GM19463 (cell line): Measurements from ENCODE around the gene LRP6.
"Not testable (repeated sequence)": the region's sequence is repeated elsewhere in the genome, so short reads cannot be mapped to it uniquely, and the experiment has no call there.

Experiments used
- ATAC-seq: cut with Tn5 transposase; IDR thresholded peaks from one replicate; pipeline ENCODE4 v1.9.1; 2021; ENCODE audit warnings: mild to moderate bottlenecking, moderate library complexity; ENCODE audit not compliant: unreplicated experiment

Gene LRP6

GRCh38 chr12:12266873-12267741 lies at the start of gene LRP6:
Gene LRP6, minus strand, starts transcription at chr12:12267044. Its CDS starts 309 bp downstream, at chr12:12266735.
- peak; percentile 89 for ATAC-seq

DNA sequence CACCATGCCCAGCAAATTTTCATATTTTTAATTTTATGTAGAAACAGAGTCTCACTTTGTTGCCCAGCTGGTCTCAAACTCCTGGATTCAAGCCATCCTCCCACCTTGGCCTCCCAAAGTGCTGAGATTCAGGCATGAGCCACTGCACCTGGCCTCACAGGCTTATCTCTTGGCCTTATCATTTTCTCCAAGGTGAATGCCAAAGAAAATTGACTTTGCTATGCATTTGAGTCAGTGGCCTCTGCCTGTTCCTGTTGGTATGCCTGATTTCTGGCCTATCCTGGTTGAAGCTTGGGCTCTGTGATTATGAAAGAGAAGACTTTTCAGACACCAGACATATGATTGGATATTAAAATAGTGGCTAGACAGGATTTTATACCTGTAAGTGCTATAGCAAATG lies 49.0 kb upstream of the LRP6 start:
- ATAC-seq: no peak

GRCh38 chr12:12310695-12311094 lies 43.9 kb upstream of the LRP6 start:
- ATAC-seq: not testable (repeated sequence)

GRCh38 chr12:12305568-12306300 lies 38.9 kb upstream of the LRP6 start:
- no peak for ATAC-seq

DNA sequence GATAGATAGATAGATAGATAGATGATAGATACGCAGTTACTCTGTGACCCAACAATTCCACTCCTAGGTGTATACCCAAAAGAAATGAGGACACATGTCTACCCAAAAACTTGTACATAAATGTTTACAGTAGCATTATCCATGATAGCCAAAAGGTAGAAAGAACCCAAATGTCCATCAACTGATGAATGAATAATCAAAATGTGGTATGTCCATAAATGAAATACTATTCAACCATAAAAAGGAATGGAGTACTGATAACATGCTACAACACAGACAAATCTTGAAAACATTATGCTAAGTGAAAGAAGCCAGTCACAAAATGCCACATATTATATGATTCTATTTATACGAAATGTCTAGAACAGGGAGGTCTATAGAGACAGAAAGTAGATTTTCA lies 36.1 kb upstream of the LRP6 start:
- no peak for ATAC-seq

GRCh38 chr12:12301122-12301521 lies 34.3 kb upstream of the LRP6 start:
- no peak for ATAC-seq

GRCh38 chr12:12297201-12297830 lies 30.5 kb upstream of the LRP6 start:
- no peak for ATAC-seq

DNA sequence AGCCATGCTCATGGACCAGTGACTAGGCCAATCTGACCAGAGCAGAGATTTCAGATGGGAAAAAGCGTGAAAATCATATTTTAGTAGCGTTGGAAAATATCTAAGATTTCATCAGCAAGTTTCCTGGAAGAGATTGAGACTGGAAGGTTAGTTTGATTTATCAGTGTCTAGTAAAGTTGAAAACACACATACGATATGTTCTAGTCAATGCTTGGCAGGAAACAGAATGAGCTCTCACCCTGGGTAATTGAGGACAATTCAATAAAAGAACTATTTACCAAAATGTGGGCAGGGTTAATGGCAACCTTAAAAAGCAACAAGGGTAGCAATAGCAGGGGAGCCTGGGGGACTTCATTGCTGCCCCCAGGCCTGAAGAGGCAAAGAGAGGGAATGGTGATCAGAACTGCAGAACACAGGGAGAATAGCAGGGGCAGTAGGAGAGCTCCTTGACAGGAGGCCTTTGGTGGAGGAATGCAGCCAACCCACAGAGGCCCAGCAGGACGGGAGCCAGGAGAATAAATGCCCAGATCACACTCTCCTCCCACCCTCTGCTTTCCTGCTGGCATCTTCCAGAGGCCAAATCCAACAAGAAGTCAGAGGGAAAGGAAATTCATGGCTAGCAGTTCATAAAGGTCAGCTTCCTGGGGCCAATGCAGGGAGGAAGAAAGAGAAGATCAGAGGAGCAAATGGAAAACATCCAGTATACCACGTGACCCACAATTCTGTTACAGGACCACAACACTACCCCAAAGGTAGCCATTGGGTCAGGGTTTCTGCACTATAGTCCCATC lies 27.6 kb upstream of the LRP6 start:
- no peak for ATAC-seq

- no peak for ATAC-seq
These were observed 23.4 kb upstream of the LRP6 start for GRCh38 chr12:12290206-12290605.

DNA sequence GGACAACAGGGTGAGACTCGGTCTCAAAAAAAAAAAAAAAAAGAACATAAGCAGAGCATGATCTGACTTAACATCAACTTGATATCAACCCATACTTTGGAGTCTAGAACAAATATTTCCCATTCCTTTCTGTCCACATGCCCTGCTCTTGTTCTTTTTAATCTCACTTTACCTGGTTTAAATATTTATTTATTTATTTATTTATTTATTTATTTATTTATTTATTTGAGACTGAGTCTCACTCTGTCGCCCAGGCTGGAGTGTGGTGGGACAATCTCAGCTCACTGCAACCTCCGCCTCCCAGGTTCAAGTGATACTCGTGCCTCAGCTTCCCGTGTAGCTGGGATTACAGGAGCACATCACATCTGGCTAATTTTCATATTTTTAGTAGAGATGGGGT lies 19.6 kb upstream of the LRP6 start:
- no peak for ATAC-seq

- ATAC-seq: no peak
These were observed 16.0 kb upstream of the LRP6 start for GRCh38 chr12:12282761-12283425.

DNA sequence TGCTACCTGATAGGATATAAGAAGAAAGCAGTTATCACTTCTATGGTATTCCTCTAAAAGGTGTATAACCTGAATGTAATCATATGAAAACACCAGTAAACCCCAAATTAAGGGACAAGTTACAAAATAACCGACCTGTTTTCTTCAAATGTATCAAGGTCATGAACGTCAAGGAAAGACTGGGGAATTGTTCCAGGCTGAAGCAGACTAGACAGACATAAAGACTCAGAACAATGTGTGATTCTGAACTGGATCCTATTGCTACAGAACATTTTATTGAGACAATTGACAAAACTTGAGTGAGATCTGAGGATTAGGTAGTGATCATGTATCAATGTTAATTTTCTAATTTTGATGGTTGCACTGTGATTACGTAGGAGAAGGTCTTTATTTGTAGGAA lies 15.4 kb upstream of the LRP6 start:
- no peak for ATAC-seq

DNA sequence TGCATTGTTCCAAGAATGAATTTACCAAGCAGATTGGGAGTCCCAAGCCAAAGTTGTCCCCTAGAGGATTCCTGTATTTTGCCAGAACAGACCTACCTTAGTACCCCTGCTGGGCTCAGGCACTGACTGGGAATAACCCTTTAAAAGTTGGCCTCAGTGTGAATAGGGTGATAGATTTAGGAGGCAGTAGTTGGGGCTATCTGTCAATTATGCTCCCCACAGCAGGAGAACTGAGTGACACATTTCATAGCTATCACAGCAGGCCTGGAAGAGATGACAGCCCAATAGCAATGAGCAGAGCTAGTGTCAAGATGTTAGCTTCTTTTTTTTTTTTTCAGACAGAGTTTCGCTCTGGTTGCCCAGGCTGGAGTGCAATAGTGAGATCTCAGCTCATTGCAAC lies 14.3 kb upstream of the LRP6 start:
- no peak for ATAC-seq

DNA sequence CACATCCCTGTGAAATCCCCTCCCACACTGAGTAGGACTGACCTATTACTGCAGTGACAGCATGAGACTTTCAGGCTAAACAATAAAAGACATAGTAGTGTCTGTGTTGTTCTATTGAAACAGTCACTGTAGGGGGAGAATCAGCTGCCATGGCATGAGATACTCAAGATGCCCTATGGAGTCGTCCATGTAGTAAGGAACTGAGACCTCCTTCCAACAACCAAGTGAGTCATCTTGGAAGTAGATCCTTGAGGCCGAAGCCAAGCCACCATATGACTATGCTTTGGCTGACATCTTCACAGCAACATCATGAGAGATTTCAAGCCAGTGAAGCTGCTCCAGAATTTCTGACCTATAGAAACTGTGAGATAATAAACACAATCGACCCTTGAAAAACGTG lies 12.1 kb upstream of the LRP6 start:
- no peak for ATAC-seq

DNA sequence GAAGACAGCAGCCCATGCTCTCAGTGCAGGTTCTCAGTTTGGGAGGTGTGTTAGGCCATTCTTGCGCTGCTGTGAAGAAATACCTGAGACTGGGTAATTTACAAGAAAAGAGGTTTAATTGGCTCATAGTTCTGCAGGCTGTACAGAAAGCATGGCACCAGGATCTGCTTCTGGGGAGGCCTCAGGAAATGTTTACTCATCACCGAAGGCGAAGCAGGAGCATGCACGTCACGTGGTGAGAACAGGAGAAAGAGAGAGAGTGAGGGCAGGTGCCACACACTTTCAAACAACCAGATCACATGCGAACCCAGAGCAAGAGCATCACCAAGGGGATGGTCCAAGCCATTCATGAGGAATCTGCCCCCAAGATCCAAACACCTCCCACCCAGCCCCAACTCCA lies 9.0 kb upstream of the LRP6 start:
- no peak for ATAC-seq

DNA sequence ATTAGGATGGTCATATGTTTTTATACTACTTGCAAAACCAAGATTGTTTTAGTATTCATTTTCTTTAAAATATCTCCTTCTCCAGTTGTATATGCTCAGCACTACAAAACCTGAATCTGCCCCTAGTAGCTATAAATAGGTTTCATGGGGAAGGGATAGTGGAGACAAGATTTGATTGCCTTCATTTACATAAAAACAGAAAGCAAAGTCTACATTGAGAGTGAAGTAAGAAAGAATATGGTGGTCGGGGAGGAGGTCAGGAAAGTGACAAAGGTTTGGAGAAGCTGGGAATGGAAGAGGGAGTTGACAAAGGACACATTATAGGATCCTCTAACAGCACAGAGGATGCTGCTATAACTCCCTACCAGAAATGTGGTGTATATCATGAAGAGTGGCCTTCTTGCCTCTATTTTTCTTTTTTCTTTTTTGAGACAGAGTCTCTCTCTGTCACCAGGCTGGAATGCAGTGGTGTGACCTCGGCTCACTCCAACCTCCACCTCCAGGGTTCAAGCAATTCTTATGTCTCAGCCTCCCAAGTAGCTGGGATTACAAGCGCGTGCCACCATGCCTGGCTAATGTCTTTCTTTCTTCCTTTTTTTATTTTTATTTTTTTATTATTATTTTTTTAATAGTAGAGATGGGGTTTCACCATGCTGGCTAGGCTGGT lies 6.6 kb upstream of the LRP6 start:
- ATAC-seq: no peak

DNA sequence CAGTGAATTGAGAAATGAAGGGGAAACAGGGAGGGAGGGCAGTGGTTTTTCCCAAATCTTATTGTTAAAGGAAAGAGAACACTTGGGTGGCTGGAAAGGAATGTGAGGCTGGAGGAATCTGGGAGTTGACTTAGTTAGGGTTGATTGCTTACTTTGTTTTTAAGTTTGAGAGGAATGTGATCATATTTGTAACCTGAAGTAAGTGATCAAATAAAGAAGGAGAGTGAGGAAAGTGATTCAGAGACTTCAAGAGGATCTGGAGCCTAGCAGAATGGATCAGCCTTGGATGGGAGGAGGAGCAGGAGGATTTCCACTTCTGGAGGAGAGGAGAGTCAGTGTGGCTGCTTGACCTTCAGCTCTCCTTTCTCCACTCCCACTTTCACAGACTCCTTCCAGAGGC lies 6.0 kb upstream of the LRP6 start:
- no peak for ATAC-seq

DNA sequence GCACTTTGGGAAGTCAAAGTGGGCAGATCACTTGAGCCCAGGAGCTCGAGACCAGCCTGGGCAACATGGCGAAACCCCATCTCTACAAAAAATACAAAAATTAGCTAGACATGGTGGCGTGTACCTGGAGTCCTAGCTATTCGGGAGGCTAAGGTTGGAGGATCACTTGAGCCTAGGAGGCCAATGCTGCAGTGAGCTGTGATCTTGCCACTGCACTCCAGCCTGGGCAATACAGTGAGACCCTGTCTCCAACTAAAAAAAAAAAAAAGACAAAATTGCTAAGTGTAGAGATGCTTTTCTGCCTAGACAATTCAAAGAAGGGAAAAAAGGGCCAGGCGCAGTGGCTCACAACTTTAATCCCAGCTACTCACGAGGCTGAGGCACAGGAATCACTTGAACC lies 3.4 kb upstream of the LRP6 start:
- no peak for ATAC-seq

DNA sequence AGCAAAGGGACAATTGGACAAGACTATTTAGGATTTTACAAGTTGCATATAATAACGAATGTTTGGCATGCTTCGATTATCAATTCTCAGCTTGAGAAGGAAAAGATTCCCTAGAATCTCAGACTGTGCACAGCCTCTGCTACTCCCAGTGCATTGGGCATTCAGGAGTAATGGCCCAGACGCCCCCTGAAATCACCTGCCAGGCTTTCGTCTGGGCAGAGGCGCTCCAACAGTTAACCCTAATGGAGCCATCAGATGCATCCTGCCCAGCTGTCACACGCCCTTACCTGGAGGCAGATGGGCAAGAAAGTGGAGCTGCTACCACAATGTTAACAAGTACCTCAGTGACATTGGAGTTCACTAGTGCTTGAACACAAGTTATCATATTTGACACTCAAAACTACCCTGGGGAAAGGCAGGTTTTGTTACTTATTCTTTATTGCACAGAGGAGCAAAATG lies 927 bp upstream of the LRP6 start:
- no peak for ATAC-seq

DNA sequence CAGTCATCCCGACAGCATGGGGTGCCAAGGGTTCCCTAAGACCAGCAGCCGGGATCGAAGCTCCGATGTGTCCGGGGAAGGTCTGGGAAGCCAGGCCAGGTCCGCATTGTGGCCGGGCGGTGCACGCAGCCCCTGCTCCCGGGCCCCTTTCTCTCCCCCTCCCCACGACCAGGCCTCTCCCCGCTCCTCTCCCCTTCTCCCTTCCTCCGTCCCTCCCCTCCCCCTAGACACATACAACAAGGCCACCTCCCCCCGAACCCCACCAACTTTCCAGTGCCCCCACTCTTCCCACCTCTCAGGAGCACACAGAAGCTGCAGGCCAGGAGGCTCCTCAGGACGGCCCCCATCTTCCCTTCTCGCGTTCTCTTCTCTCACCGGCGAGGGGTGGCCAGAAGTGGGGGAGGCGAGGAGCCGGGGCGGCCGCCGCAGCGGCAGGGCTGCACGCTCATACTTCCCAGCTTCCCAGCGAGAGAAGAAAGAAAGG lies 413 bp downstream of the LRP6 start:
- no peak for ATAC-seq
